SK-N-SH treated with all-trans-retinoic acid at 6 μM for 48 hours (cell line): ENCODE results near the gene FRMD3.

ENCODE experiments used
- ATAC-seq: fragments of 200-7000 bp; cut with Tn5 transposase; 3 replicates; pipeline ENCODE4 v1.9.1; 2020; ENCODE audit warnings: mild to moderate bottlenecking, moderate library complexity
- ARNTL ChIP-seq: fragments of 450-650 bp; formaldehyde crosslinking; IDR thresholded peaks from 2 replicates; pipeline ENCODE4 v1.5.0; 2020; ENCODE audit warnings: low read depth, mild to moderate bottlenecking, moderate library complexity, borderline replicate concordance
- BACH2 ChIP-seq: fragments of 250-450 bp; sonication (Bioruptor Pico); IDR thresholded peaks from 2 replicates; pipeline ENCODE4 v1.9.0; 2021; ENCODE audit warnings: mild to moderate bottlenecking, borderline replicate concordance
- CSDC2 ChIP-seq: fragments of 250-450 bp; sonication (Bioruptor Pico); IDR thresholded peaks from 2 replicates; pipeline ENCODE4 v1.5.0; 2020; ENCODE audit warnings: mild to moderate bottlenecking, moderate library complexity
- CSRNP3 ChIP-seq: fragments of 250-450 bp; sonication (Bioruptor Pico); IDR thresholded peaks from 2 replicates; pipeline ENCODE4 v1.5.1; 2021; ENCODE audit warnings: mild to moderate bottlenecking, moderate library complexity
- ESRRG ChIP-seq: fragments of 250-450 bp; sonication (Bioruptor Pico); IDR thresholded peaks from 2 replicates; pipeline ENCODE4 v1.6.1; 2021; ENCODE audit warnings: mild to moderate bottlenecking
- GLIS3 ChIP-seq: fragments of 250-450 bp; sonication (Bioruptor Pico); IDR thresholded peaks from 2 replicates; pipeline ENCODE4 v1.5.0; 2020; ENCODE audit warnings: mild to moderate bottlenecking, moderate library complexity
- ISL1 ChIP-seq: fragments of 250-450 bp; sonication (Bioruptor Pico); IDR thresholded peaks from 2 replicates; pipeline ENCODE4 v2.1.2; 2022; ENCODE audit warnings: mild to moderate bottlenecking, moderate library complexity
- OSR1 ChIP-seq: fragments of 250-450 bp; sonication (Bioruptor Pico); IDR thresholded peaks from 2 replicates; pipeline ENCODE4 v1.8.0; 2022; ENCODE audit warnings: moderate library complexity, mild to moderate bottlenecking, inconsistent platforms
- PATZ1 ChIP-seq: fragments of 250-450 bp; sonication (Bioruptor Pico); IDR thresholded peaks from 2 replicates; pipeline ENCODE4 v1.8.0; 2020; ENCODE audit warnings: mild to moderate bottlenecking, moderate library complexity, borderline replicate concordance
- RARB ChIP-seq: fragments of 250-450 bp; sonication (Bioruptor Pico); IDR thresholded peaks from 2 replicates; pipeline ENCODE4 v1.8.0; 2021; ENCODE audit warnings: mild to moderate bottlenecking, moderate library complexity
- TCF4 ChIP-seq: fragments of 250-450 bp; sonication (Bioruptor Pico); IDR thresholded peaks from 2 replicates; pipeline ENCODE4 v1.8.0; 2021; ENCODE audit warnings: mild to moderate bottlenecking, moderate library complexity, borderline replicate concordance
- TOX ChIP-seq: fragments of 250-450 bp; sonication (Bioruptor Pico); IDR thresholded peaks from 2 replicates; pipeline ENCODE4 v1.8.0; 2021; ENCODE audit warnings: mild to moderate bottlenecking, moderate library complexity, borderline replicate concordance
- TSHZ2 ChIP-seq: fragments of 250-450 bp; sonication (Bioruptor Pico); IDR thresholded peaks from 2 replicates; pipeline ENCODE4 v1.5.0; 2020; ENCODE audit warnings: mild to moderate bottlenecking, moderate library complexity
- ZC3H10 ChIP-seq: fragments of 250-450 bp; sonication (Bioruptor Pico); IDR thresholded peaks from 2 replicates; pipeline ENCODE4 v1.5.1; 2021; ENCODE audit warnings: mild to moderate bottlenecking, moderate library complexity
- ZFP3 ChIP-seq: fragments of 250-450 bp; sonication (Bioruptor Pico); IDR thresholded peaks from 2 replicates; pipeline ENCODE4 v1.5.0; 2020; ENCODE audit warnings: mild to moderate bottlenecking, moderate library complexity
- ZFP30 ChIP-seq: fragments of 450-650 bp; formaldehyde crosslinking; IDR thresholded peaks from 2 replicates; pipeline ENCODE4 v1.5.0; 2022; ENCODE audit warnings: mild to moderate bottlenecking, moderate library complexity
- ZNF70 ChIP-seq: fragments of 450-650 bp; formaldehyde crosslinking; IDR thresholded peaks from 2 replicates; pipeline ENCODE4 v1.5.0; 2020; ENCODE audit warnings: mild to moderate bottlenecking, moderate library complexity
- ZNF8 ChIP-seq: fragments of 450-650 bp; formaldehyde crosslinking; IDR thresholded peaks from 2 replicates; pipeline ENCODE4 v1.5.0; 2020; ENCODE audit warnings: mild to moderate bottlenecking, moderate library complexity
- TF ChIP-seq, protein P1 (sequence below): fragments of 250-450 bp; sonication (Bioruptor Pico); IDR thresholded peaks from 2 replicates; pipeline ENCODE4 v1.8.0; 2021; ENCODE audit warnings: low read depth, mild to moderate bottlenecking, moderate library complexity, borderline replicate concordance

FRMD3 gene

GRCh38 chr9:83535736-83536135 lies 2.5 kb downstream of the FRMD3 start (continued):
- TF ChIP-seq TSHZ2 (CRISPR knock-in tag) (no peak), ZNF70 (CRISPR knock-in tag) (no peak)

- TF ChIP-seq ZC3H10 (CRISPR knock-in tag): no peak
- TF ChIP-seq, protein P1, sequence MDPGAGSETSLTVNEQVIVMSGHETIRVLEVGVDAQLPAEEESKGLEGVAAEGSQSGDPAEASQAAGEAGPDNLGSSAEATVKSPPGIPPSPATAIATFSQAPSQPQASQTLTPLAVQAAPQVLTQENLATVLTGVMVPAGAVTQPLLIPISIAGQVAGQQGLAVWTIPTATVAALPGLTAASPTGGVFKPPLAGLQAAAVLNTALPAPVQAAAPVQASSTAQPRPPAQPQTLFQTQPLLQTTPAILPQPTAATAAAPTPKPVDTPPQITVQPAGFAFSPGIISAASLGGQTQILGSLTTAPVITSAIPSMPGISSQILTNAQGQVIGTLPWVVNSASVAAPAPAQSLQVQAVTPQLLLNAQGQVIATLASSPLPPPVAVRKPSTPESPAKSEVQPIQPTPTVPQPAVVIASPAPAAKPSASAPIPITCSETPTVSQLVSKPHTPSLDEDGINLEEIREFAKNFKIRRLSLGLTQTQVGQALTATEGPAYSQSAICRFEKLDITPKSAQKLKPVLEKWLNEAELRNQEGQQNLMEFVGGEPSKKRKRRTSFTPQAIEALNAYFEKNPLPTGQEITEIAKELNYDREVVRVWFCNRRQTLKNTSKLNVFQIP: no peak
- TF ChIP-seq PATZ1 (CRISPR knock-in tag): no peak
- TF ChIP-seq CSRNP3 (CRISPR knock-in tag): no peak
- no peak for TF ChIP-seq ESRRG
- no peak for ATAC-seq
These were observed 4.9 kb downstream of the FRMD3 start for GRCh38 chr9:83533296-83533695.

- no peak for ATAC-seq
- TF ChIP-seq ESRRG: no peak
- no peak for TF ChIP-seq GLIS3 (CRISPR knock-in tag)
- TF ChIP-seq TCF4: no peak
- no peak for TF ChIP-seq ISL1
- TF ChIP-seq OSR1: no peak
- TF ChIP-seq ZNF8 (CRISPR knock-in tag): no peak
- no peak for TF ChIP-seq TSHZ2 (CRISPR knock-in tag)
- TF ChIP-seq ARNTL (CRISPR knock-in tag): no peak
- no peak for TF ChIP-seq CSRNP3 (CRISPR knock-in tag)
- TF ChIP-seq BACH2 (CRISPR knock-in tag): no peak
- TF ChIP-seq ZNF70 (CRISPR knock-in tag): no peak
- TF ChIP-seq, protein P1: no peak
- TF ChIP-seq PATZ1 (CRISPR knock-in tag): no peak
- no peak for TF ChIP-seq TOX (CRISPR knock-in tag)
- TF ChIP-seq ZFP3: no peak
- no peak for TF ChIP-seq ZFP30 (CRISPR knock-in tag)
- no peak for TF ChIP-seq RARB (CRISPR knock-in tag)
- no peak for TF ChIP-seq CSDC2
These were observed 11.3 kb downstream of the FRMD3 start for GRCh38 chr9:83526901-83527300.
